Measurements from ENCODE around the gene CCSER1. TPM values are rescaled to one million over a fixed set of nuclear protein-coding genes. Genes with fewer than 3 reads are reported as not detected.

Gene CCSER1
- total RNA-seq, 3 donors from 2014 or later (not counting 1 experiment from before 2014, with no cell fraction given) = 0.87 to 1.1 (median 1.1) TPM

GRCh38 chr4:90760059-90760458 is 632.9 kb downstream of the CCSER1 start:
- no peak overlapping the region for H3K27ac ChIP-seq (ENCODE audit: low read length)
- H3K36me3 ChIP-seq (ENCODE audit: control insufficient read depth, insufficient read depth, low read length) = no peaks in the 10 kb centered on the region
- peaks cover 3% of the 10 kb centered on the region for H3K9me3 ChIP-seq (ENCODE audit: control insufficient read depth, insufficient read depth, low read length)
- intact Hi-C loops (cut with micrococcal nuclease) = no loop called here
- no peaks in the 10 kb centered on the region for H3K4me1 ChIP-seq (ENCODE audit: control insufficient read depth, insufficient read depth, low read length)
- no peak for ATAC-seq
- Mint-ChIP-seq H3K4me3 (no peak overlapping the region), H3K4me1 (no peaks in the 10 kb centered on the region), H3K27me3 (ENCODE audit: low read depth in 2 of 2) (no peaks in the 10 kb centered on the region), H3K36me3 (no peaks in the 10 kb centered on the region), H3K27ac (no peak overlapping the region), H3K9me3 (peaks cover 11 to 13% of the 10 kb centered on the region in 2 donors)
- H3K4me3 ChIP-seq (ENCODE audit: low read length) = no peak overlapping the region
- no peak for DNase-seq
- H3K27me3 ChIP-seq (ENCODE audit: control insufficient read depth, insufficient read depth, low read length) = no peaks in the 10 kb centered on the region
- WGBS (ENCODE audit: insufficient coverage) = no CpG with 5 or more reads among the region's 1 CpG
- TF ChIP-seq, protein P1, sequence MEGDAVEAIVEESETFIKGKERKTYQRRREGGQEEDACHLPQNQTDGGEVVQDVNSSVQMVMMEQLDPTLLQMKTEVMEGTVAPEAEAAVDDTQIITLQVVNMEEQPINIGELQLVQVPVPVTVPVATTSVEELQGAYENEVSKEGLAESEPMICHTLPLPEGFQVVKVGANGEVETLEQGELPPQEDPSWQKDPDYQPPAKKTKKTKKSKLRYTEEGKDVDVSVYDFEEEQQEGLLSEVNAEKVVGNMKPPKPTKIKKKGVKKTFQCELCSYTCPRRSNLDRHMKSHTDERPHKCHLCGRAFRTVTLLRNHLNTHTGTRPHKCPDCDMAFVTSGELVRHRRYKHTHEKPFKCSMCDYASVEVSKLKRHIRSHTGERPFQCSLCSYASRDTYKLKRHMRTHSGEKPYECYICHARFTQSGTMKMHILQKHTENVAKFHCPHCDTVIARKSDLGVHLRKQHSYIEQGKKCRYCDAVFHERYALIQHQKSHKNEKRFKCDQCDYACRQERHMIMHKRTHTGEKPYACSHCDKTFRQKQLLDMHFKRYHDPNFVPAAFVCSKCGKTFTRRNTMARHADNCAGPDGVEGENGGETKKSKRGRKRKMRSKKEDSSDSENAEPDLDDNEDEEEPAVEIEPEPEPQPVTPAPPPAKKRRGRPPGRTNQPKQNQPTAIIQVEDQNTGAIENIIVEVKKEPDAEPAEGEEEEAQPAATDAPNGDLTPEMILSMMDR (IDR thresholded peaks at IDR 0.05) = no peak

DNA sequence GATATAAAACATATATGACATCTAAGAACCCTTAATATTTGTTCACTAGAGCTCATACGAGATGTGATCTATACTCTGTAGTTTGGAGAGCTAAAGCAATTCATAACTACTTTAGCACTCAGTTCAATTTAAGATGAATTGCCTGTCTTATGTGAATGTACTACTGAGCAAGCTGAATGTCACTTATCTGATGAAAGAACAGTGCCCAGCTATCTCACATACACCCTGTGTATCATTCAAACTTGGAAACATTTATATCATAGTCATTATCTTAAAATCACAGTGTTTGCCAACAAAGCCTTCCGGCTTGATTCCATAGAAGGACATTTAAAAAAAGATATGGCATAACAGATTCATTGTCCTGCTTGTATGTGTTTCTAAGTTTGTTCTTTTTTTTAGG is 639.6 kb downstream of the CCSER1 start:
- DNase-seq (no peak), ATAC-seq (no peak)
- TF ChIP-seq, protein P1 (IDR thresholded peaks at IDR 0.05) = no peak
- Mint-ChIP-seq H3K36me3 (no peaks in the 10 kb centered on the region), H3K4me1 (no peaks in the 10 kb centered on the region), H3K4me3 (no peak overlapping the region), H3K27ac (no peak overlapping the region), H3K27me3 (ENCODE audit: low read depth in 2 of 2) (no peaks in the 10 kb centered on the region), H3K9me3 (peaks cover 10 to 15% of the 10 kb centered on the region in 2 donors)
- no peaks in the 10 kb centered on the region for H3K36me3 ChIP-seq (ENCODE audit: control insufficient read depth, insufficient read depth, low read length)
- WGBS (ENCODE audit: insufficient coverage) = 91% methylated on average over 1 of the region's 2 CpGs
- peaks cover 3% of the 10 kb centered on the region for H3K9me3 ChIP-seq (ENCODE audit: control insufficient read depth, insufficient read depth, low read length)
- H3K27me3 ChIP-seq (ENCODE audit: control insufficient read depth, insufficient read depth, low read length) = no peaks in the 10 kb centered on the region
- intact Hi-C loops (cut with micrococcal nuclease) = no loop called here
- H3K4me1 ChIP-seq (ENCODE audit: control insufficient read depth, insufficient read depth, low read length) = no peaks in the 10 kb centered on the region
- no peak overlapping the region for H3K4me3 ChIP-seq (ENCODE audit: low read length)
- no peak overlapping the region for H3K27ac ChIP-seq (ENCODE audit: low read length)

GRCh38 chr4:90769251-90769650 is 642.1 kb downstream of the CCSER1 start:
- H3K36me3 Mint-ChIP-seq = no peaks in the 10 kb centered on the region

DNA sequence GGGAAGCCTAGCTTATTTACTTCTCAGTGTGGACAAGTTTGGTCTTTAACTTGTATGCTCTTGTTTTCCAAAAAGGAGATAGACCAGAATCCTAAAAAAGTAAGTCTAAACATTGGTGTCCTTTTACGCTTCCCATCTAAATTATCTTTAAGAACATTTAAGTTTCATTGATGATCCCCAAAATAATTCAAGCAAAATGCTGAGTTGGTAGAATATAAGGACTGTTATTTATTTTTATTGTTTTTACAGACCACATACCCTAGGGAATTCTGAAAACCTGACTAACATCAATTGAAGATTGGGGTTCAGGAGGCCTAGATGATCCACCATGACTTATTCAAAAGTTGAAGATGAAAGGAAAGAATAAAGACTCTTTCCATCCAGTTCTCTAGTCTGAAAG is 653.0 kb downstream of the CCSER1 start:
- no peak overlapping the region for H3K27ac Mint-ChIP-seq
- DNase-seq = no peak

More at GRCh38 chr4:90769251-90769650, 642.1 kb downstream of the CCSER1 start:
- no peak overlapping the region for H3K4me3 ChIP-seq (ENCODE audit: low read length)
- no peaks in the 10 kb centered on the region for H3K9me3 ChIP-seq (ENCODE audit: control insufficient read depth, insufficient read depth, low read length)
- H3K27ac ChIP-seq (ENCODE audit: low read length) = no peak overlapping the region
- Mint-ChIP-seq H3K27me3 (ENCODE audit: low read depth in 2 of 2) (no peaks in the 10 kb centered on the region), H3K4me1 (no peaks in the 10 kb centered on the region), H3K27ac (no peak overlapping the region), H3K9me3 (peaks cover 5 to 8% of the 10 kb centered on the region in 2 donors), H3K4me3 (no peak overlapping the region)
- H3K4me1 ChIP-seq (ENCODE audit: control insufficient read depth, insufficient read depth, low read length) = no peaks in the 10 kb centered on the region
- intact Hi-C loops (cut with micrococcal nuclease) = no loop called here
- H3K27me3 ChIP-seq (ENCODE audit: control insufficient read depth, insufficient read depth, low read length) = no peaks in the 10 kb centered on the region
- no peaks in the 10 kb centered on the region for H3K36me3 ChIP-seq (ENCODE audit: control insufficient read depth, insufficient read depth, low read length)
- DNase-seq (no peak), ATAC-seq (no peak)
- TF ChIP-seq, protein P1 (IDR thresholded peaks at IDR 0.05) = no peak
- 71% methylated on average over 1 of the region's 1 CpG for WGBS (ENCODE audit: insufficient coverage)

More for the DNA sequence above, 653.0 kb downstream of the CCSER1 start:
- Histone ChIP-seq H3K4me1 (ENCODE audit: control insufficient read depth, insufficient read depth, low read length) (no peaks in the 10 kb centered on the region), H3K4me3 (ENCODE audit: low read length) (no peak overlapping the region), H3K27me3 (ENCODE audit: control insufficient read depth, insufficient read depth, low read length) (no peaks in the 10 kb centered on the region), H3K9me3 (ENCODE audit: control insufficient read depth, insufficient read depth, low read length) (no peaks in the 10 kb centered on the region), H3K27ac (ENCODE audit: low read length) (no peak overlapping the region), H3K36me3 (ENCODE audit: control insufficient read depth, insufficient read depth, low read length) (no peaks in the 10 kb centered on the region)
- Mint-ChIP-seq H3K9me3 (peaks cover 9 to 11% of the 10 kb centered on the region in 2 donors), H3K4me1 (no peaks in the 10 kb centered on the region), H3K36me3 (peaks cover 4% of the 10 kb centered on the region), H3K27me3 (ENCODE audit: low read depth in 2 of 2) (no peaks in the 10 kb centered on the region), H3K4me3 (no peak overlapping the region)
- WGBS (ENCODE audit: insufficient coverage) = no CpG with 5 or more reads among the region's 1 CpG
- ATAC-seq = no peak
- TF ChIP-seq, protein P1 (IDR thresholded peaks at IDR 0.05) = no peak
- intact Hi-C loops (cut with micrococcal nuclease) = no loop called here
